Measurements from ENCODE around the gene RADIL.

Gene RADIL

DNA sequence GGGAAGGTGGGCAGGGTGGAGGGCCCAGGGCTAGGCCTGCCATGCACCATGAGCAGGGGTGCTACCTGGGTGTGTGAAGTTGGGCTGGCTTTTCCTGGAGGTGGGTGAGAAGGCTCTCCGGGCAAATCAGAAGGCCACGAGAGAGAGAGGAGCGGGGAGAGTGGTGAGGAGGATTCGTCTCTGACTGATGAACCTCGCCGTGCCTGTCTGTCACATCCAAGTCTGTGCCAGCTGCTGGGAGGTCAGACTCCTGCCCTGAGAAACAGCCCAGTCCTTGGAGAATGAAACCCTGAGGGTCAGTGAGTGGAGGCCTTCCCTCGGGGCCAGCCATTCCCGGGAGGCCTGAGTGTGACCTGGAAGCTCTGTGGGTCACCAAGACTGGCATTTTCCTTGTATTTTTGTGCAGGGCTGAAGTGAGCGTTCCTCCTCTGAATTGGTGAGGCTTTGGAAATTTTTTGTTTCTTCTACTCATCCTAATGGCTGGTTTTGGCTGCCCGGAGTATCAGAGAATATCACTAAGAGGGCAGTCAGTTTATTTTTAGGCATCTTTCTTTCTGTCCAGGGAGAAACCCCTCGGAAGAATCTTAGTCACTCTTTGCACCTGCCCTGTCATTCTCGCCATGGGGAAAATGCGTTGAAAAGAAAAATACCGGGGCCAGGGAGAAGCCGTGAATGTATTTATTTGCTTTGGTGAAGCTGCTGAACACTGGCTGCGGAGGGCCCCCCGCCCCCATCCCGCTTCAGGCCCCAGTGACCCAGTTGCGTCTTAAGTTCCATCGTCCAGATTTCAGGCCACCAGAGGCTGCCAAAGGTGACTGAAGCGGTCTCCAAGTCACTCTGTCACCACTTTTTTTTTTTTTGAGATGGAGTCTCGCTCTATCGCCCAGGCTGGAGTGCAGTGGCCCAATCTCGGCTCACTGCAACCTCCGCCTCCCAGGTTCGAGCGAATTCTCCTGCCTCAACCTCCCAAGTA is 114.6 kb downstream of the RADIL start:
- no peak for DNase-seq

DNA sequence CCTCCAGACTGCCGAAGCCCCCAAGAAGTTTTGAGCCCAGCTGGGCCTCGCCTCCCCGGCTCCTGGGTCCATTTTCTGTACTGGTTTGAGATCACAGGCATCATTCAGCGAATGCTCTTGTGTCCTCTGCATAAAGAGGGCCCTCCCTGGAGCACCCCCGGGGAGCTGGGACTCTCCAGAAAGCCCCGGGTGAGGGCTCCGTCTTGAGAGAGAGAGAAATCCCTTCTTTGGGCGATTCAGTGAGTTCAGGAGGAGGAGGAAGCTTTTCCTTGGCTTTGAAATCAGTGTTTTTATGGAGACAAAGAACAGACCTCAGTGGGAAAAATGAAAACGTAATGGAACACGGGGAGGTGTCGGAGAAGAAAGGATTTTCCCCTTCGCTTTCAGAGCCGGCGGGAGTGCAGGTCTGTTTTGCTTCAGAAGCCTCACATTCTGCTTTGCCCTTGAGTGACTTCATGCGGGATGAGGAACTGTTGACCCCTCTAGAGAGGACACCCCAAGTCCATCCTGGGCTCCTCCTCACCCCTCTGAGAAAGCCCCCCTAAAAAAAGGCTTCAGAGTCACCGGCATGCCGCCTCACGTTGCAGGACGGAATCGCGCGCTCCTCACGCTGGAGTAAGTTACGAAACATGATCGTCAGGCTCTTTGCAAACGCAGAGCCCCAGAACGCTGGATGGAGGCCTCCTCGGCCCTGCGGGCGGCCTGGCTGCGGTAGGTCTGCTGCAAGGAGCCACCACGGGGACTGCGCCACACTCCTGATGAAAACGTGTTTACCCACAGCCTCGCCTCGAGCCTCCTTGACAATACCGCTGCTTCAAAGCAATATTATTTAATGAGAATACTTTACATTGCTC is 116.6 kb downstream of the RADIL start:
- DNase-seq = no peak

DNA sequence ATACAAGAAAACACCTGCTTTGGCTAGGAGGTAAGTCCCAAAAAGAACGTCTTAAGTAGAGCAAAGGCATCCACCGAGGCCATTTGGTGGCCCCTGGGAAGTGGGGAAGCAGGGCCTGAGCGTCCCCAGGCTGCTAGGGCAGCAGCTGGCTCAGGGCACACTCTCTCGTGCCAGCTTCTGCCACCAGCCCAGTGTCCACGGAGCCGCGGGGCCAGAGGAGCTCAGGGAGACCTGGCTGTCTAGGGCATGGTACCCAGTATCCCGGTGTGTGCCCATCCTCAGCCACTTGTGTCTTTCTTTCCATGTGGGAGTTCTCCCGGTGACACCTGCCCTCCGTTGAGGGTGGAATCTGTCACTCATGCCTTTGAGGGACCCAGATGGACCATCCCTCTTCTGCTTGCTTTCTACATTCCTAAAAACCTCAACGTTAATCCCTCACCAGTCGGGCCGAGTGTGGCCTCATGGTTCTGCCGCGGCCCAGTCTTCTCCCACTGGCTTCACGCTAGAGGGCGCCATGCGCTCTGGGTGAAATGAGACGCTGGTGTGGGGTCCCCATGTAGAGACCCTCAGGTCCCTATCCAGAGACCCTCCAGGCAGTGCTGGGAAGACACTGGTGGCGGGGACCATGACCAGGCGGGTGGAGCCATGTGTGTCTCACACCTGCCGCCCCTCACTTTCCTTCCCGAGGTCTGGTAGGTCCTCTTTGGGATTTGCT is 117.6 kb downstream of the RADIL start:
- no peak for DNase-seq

DNA sequence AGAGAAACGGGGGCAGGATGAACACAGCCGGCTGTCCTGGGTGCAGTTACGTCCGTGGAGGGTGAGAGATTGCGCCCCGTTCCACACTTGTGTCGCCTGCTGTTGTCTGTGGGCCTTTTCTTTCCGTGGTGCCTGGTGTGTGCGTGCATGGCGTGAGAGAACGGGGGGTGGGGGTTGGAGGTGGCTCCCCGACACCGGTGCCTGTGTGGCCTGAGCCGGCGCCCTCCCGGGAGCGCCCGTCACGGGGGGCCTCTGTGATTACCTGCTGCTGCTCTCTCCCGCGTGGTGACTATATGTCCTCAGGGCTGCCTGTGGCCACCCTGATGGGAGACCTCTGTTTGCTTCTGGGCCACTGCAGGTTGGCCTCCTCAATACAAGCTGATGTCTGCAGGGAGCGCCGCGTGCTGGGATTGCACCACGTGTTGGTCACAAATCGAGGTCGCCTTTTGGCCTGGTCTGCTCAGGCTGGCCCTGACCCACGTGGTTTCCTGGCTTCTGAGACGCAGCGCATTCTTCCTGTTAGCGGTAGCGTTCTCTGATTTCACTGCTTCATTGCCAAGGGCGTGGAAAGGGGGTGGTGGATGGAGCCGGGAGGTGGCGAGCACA is 119.0 kb downstream of the RADIL start:
- DNase-seq = no peak

DNA sequence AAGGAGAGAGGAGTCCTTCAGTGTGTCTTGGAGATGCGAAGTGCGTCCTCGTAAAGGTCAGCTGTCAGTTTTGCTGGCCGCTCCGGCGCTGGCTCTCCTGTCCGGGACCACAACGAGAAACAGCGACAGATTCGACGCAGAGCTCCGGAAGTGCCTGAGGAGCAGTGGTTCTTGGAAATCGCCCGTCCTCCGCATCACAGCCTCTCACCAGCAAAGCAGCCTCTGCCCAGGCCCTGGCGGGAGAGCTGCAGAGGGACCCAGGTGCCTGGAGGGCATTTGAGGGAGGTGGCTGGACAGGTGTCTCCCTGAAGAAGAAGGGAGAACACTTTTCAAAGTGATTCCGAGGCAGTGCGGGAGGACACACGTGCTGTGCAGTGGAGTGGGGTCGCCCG is 119.7 kb downstream of the RADIL start:
- no peak for DNase-seq

DNA sequence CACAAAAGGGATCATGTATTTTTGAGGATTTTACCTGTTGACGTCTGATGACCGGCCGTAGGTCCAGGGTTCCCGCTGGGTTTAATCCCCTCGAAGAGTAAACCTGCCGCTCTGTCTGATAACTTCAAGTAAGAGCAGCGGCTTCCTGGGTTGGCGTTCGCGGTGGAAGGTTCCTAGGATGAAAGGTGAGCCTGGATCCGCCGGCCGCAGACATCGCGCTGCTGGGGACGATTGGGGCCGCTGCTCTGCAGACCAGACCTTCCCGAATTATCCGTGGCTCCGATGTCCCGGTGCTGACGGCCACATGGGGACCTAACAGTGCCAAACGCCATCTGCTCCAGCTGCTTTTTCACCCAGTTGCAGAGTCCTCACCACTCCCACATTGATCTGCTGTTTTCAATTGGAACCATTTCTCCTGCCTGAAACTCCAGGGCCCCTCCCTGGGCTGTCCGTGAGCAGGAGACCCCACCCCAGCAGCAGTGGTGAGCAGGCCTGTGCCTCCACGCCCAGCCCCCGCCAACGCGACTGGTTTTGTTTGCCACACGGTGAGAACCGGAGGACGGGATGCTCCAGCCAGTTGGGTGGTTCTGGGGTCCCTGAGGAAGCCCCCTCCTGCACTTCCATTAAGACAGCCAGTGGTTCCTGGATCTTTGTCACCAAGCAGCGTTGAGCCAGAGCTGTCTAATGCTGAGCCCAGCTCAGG is 120.3 kb downstream of the RADIL start:
- no peak for DNase-seq

DNA sequence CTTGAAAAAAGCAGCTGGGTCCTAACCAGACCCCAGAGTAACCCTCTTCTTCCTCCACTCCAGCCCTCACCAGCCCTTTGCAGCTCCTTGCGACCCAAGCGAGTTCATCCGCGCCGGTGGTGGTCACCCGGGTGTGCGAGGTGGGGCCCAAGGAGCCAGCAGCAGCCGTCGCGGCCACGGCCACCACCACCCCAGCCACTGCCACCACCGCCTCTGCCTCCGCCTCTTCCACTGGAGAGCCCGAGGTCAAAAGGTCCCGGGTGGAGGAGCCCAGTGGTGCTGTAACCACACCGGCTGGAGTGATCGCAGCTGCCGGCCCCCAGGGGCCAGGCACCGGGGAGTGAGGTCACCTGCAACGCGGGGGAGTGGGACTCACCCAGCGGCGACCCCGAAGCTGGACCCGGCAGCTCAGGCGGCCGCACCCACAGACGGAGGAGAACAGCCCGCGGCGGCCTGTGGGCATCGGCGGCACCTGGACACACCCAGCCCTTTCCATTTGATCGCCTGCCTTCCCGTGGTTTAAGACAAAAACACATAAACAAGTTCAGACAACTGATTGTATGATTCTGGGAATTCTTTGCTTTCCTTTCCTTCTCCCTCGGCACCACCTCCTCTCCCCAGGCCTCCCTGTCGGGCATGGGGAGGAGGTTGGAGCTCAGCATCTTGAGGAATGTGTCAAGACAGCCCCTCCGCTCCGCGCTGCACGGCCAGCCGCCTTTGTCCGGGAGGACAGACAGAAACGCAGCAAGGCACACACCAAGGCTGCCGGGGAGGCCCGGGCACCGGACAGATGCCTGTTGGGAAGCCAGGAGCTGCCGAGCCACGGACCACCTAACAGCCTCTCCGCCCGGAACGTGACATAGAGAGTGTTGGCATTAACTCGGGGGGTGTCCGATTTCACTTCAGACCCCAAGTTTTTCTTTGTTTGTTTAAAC is 121.1 kb downstream of the RADIL start:
- DNase-seq = no peak

DNA sequence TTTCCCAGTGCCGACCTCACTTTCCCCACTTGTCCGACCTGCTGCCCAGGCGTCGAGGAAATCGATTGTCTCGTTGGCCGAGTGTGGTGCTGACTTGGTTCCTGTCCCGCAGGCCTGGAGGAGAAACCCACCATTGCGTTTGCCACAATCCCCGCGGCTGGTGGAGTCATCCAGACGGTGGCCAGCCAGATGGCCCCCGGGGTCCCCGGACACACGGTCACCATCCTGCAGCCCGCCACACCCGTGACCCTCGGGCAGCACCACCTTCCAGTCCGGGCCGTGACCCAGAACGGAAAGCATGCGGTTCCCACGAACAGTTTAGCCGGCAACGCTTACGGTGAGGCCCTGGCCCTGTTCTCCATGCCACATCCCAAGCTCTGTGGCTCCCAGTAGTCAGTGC is 122.6 kb downstream of the RADIL start:
- DNase-seq = no peak

DNA sequence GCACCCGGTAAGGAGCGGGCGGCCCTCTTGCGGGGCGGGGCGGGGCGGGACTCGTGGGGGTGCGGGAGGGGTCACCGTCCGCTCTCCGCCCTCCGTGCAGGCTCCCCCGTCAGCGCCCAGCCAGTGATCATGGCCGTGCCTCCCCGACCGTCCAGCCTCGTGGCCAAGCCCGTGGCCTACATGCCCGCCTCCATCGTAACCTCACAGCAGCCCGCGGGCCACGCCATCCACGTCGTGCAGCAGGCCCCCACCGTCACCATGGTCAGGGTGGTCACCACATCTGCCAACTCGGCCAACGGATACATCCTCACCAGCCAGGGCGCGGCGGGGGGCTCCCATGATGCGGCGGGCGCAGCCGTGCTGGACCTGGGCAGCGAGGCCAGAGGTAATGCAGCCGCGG is 124.3 kb downstream of the RADIL start:
- no peak for DNase-seq

DNA sequence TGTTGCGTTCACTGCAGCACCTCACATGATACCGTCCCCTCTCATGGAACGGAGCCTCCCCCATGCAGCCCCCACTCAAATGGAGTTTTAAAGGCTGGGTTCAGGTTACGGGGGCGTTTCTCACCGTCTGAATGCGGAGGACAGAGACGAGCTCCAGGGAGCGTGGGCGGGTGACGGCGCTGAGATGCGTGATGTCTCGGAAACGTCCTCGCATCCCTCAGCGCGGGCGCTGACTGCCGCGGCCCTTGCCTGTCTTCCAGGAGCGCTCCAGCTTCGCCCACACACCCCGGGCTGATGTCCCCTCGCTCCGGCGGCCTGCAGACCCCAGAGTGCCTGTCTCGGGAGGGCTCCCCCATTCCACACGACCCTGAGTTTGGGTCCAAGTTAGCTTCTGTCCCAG is 124.7 kb downstream of the RADIL start:
- no peak for DNase-seq

DNA sequence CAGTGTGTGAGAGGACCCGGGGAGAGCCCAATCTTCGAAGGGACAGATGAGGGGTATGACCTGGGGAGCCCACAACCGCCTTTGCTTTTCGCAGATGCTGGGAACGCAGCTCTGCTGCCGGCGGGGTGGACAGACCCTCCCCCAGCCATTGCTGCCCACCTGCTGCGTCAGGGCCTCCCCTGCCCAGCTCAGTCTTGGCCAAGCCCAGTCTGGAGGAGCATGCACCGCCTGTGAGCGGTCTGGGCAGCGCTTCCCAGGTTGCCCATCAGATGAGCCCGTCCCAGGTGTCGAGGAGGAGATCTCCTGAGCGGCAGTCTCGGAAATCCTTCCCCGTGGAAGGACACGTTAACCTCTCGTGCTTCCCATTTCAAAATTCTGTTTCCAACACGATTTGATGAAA is 125.4 kb downstream of the RADIL start:
- DNase-seq = no peak

DNA sequence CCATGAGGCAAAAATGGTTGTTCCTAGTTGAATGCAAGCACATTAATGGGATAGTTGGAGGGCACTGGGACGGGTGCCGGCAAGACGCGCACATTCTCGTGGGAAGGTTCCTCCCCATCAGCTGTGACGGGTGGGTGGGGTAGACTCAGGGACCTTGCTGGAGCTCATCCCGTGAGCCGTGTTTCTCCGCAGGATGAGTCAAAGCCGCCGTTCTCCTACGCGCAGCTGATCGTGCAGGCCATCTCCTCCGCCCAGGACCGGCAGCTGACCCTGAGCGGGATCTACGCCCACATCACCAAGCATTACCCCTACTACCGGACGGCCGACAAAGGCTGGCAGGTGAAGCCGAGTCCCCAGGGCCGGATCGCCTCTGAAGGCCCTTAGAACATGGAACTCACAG is 128.5 kb downstream of the RADIL start:
- no peak for DNase-seq

DNA sequence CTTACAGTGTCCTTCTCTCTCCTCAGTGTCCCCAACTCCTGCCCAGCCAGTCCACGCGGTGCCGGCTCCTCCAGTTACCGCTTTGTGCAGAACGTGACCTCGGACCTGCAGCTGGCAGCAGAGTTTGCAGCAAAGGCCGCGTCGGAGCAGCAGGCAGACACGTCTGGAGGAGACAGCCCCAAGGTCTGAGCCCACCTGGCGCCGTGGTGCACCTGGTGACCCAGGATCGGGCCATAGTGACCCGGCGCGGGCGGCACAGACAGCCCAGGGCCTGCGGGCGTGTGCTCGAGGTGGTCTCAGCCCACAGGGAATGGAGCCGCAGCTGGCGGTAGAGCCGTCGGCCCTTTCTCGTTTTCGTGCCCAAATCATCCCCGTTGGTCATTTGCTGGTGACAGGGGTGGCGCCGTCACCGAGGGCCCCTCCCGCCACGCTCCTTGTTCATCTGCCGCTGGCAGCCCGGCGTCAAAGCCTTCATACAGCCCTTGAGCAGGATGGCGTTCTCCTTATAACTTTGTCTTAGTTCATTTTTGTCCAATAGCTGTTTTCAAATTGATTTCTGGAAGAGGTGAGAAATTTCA is 129.0 kb downstream of the RADIL start:
- DNase-seq = no peak

DNA sequence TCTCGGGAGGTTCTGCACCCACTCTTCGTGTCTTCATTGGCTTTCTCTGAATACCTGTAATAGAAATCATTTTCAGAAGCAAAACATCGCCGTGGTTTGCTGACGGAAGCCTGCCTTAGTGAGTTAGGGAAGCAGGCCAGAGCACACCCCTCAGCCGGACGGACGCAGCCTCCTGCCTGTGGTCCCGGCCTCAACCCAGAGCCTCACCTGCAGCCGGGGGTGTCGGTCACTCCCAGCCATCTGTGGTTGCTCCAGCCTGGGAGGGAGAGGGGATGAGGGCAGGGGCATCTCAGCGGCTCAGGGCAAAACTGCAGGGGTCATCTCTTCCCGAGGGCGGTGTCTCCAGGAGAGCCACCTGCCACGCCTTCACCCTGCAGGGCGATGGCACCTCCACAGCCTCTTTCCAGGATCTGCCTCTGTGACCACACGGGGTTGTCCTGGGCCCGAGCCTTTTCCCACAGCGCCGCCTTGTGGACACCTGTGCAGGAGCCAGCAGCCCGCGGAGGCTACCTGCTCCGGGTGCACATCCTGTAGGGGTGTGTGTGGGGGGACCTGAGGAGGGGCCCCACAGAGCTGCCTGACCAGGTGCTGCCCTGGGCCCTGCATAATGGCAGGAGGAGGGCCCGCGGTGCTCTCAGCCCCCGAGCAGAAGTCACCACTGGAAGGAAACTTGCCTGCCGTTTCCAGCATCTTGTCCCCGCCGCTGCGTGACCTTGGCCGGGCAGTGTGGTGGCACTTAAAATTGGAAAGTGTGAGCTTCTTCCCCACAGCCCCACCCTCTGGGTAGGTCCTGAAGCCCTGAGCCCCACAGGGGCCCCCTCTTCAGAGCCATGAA is 129.7 kb downstream of the RADIL start:
- peak; percentile 87 for DNase-seq

DNA sequence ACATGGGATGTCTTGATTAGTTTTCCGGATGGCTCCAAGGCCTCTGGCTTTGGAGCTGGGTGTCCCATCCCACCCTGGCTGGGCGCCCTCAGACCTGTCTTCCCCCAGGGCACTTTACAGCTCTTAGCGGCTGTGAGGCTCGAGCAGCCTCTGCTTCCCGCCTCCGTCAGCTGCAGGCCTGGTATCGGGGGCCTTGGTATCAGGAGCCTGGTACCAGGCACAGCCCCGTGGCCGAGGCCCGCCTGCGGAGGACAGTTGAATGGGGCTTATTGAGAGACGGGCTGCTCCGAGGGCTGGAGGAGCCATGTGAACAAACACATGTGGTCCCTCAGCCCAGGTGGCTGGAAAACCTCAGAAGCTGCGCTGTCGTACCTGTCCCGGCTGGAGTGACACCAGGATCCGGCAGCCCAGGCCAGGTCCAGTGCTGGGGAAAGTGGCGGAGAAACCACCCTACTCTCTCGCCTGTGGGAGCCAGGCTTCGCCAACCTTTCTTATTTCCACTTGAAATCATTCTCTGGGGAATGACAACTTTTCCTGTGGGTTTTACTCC is 132.0 kb downstream of the RADIL start:
- DNase-seq = no peak

DNA sequence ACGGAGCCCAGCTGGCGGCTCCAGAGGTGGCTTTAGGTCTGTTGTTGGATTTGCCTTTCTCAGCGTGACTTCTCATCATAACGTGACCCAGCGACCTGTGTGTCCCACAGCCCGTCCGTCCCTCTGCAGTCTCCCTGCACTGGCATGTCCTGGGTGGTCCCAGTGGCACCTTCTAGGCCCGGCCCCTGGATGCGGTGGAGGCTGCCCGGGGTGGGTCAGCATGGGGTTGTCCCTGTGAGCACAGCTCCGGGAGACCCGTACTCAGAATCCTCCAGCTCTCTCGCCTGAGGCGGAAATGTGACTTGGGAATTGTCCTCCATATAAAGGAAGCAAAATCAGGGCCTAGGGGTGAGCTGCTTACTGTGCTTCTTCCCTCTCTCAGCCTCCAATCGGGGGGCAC is 133.7 kb downstream of the RADIL start:
- no peak for DNase-seq

DNA sequence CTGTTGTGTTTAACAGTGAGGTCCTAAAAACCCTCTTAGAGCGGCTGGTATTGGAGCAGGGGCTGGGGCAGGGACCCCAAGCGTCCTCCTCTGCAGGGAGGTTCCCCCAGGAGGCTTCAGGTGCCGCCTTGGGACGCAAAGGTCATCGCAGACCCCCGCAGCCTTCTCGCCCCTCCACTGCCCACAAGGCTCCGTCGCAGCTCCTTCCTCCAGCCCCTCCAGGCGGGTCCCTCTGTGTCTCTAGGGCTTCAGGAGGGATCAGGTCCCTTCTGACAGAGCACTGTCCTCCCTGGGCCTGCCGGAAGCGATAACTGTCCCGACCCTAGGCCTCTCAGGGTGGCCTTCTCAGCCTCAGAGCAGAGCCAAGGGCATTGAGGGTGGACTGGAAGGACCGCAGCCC is 134.2 kb downstream of the RADIL start:
- DNase-seq = no peak
